GM21528 (cell line): ENCODE measurements around the gene PVALB.

ENCODE experiments used
- ATAC-seq: cut with Tn5 transposase; IDR thresholded peaks from one replicate; pipeline ENCODE4 v1.9.1; 2021; ENCODE audit warnings: mild to moderate bottlenecking, moderate library complexity; ENCODE audit not compliant: unreplicated experiment, low FRiP score

Gene PVALB

DNA sequence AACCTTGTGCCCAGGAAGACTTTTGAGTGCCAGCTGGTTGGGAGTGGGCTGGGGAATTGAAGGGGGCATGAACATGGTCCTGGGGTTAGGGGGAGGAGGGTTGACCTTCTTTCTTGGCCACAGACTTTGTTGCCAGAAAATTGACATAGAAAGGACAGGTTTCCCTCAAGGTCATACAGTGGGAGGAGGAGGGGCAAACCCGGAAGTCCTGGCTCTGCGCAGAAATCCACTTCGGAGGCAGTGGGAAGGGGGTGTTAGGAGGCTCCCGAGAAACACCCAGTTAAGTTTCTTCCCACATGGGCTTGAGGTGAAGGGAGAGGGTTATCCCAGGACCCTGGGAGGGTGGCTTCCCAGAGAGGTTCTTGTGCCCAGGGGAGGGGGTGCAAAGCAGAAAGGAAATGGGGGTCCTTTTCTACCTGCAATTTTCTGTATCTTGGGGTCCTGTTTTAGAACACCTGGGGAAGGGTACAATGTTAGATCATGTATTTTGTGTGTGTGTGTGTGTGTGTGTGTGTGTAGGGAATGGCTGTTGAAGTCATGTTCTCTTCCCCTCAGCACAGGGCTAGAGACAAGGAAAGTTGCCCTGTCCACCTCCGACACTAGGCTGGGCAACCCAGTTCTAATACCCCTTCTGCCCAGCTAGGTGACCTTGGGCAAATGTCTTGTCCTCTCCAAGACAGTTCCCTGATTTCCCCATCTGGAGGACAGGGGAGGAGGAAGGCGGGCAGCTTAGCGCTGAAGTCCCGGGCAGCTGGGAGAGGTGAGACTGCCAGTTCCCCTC lies 1.1 kb downstream of the PVALB start:
- no peak for ATAC-seq

DNA sequence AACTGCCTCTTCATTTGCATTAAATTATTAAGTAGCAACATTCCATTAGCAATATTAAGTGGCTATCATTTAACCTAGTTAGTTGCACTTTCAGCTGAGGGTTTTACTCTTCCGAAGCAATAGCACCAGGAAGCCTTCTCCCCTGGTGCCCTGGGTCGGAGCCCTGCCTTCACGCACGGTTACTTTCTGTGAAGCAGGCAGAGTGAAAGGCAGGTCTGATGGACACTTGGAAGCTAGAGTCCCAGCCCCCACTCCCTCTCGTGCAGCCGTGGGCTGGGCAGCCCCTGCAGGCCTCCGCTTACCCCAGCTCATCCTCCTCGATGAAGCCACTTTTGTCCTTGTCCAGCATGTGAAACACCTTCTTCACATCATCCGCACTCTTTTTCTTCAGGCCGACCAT lies 2.0 kb downstream of the PVALB start:
- no peak for ATAC-seq

DNA sequence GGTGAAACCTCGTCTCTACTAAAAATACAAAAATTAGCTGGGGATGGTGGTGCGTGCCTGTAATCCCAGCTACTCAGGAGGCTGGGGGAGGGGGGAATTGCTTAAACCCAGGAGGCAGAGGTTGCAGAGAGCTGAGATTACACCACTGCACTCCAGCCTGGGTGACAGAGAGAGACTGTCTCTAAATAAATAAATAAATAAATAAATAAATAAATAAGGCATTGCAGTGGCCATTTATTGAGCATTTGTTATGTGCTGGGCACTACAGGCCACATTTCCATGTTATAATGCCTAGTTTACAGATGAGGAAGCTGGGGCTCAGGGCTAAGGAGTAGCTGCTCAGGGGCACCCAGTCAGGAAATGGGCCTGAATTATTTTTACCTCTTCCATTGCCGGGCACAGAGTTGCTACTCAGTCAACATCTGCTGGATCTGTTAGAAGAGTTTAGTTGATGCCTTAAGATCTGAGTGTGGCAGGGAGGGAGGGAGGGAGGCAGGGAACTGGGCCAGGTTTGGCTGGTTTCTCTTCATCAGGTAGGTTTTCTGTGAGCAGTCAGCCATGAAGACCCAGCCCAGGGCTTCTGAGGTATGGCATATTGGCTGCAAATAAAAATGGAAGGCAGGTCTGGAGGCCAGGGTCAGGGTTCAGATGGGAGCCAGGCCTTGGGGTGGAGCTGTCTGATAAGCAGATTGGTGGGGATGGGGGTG lies 5.6 kb downstream of the PVALB start:
- no peak for ATAC-seq

DNA sequence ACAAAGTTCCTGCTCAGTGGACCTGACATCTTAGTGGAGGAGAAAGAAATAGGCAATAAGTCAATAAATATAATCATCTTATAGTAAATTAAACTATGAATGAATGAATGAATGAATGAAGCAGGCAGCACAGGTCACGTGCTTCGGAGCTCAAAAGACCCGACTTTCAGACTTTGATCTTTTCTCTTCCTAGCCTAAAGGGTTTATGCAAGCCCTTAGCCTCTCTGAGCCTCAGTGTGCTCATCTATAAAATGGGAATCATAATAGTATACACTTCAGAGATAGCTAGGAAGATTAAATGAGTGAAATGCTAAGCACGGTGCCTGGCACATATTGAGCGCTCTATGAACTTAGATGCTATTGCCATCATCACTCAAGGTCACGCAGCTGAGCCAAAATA lies 7.5 kb downstream of the PVALB start:
- no peak for ATAC-seq

DNA sequence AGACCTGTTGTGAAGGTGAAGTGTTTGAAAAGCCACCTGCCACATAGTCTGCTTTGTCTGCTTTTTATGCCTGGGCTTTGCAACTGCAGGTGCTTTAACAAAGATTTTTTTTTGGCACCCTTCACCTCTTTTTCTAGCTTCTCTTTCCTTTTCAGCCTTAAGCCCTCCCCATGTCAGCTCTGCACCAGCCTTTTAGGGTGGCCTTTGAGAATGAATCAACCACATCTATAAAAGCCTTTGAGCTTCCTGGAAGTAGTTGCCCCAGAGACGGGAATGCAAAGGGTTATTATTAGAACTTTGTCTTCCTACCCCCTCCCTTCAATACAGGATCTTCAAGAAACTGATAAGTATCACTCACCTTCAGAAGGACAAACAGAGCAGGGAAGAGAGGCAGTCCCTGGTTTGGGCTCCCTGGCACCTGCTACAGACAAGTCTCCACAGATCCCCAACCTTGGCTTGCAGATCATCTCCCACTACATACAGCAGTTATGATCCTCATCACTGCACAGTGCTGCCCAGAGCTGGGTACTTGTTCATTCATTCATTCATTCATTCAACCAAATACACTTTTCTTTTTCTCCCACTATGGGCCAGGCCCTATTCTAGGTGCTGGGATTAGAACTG lies 8.0 kb downstream of the PVALB start:
- no peak for ATAC-seq

DNA sequence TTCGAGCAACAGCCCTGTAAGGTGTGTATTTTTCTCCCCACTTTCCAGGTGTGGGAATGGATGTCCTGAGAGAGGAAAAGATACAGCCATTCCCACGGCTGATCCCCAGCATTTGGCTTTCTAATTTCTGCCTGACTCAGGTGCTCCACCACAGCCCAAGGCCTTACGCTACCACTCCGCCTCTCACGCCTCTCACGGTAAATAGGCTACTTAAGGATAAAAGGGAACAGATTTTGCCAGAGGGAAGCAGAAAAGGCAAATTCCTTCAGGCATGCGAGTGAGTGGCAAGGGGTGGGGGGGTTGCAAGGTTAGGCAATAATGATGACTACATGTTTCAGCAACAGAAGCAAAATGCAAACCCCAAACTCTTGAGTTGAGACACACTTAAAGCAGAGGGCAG lies 9.2 kb downstream of the PVALB start:
- ATAC-seq = no peak

DNA sequence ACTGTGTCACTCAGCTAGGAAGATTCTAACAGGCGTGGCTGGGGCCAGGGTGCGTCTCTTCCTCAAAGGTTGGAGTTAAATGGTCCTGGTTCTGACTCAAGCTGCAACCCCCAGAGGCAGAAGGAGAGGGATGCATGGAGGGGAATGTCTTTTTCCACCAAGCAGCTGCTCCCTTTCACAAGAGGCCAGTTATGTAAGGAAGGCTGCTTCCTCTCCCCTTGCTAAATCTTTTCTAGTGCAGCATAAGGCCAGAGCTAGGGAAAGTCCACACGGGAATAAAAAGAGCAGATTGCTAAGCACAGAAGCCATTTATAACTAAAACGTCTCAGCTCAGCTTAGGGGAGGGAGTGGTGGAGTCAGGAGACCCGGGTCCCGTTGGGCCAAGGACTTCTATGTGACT lies 10.0 kb downstream of the PVALB start:
- ATAC-seq = no peak

DNA sequence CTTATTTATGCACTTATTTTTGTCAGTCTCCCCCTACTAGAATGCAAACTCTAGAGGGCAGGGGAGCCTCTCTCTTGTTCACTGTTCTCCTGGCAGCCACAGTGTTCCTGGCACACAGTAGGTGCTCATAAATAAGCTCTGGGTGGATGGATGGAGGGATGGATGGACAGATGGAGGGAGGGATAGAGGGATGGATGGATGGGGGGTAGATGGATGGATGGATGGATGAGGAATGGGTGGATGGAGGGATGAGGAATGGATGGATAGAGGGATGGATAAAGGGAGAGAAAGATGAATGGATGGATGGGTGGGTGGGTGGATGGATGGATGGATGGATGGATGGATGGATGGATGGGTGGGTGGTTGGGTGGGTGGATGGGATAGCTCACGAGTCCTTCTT lies 13.5 kb downstream of the PVALB start:
- ATAC-seq = no peak

DNA sequence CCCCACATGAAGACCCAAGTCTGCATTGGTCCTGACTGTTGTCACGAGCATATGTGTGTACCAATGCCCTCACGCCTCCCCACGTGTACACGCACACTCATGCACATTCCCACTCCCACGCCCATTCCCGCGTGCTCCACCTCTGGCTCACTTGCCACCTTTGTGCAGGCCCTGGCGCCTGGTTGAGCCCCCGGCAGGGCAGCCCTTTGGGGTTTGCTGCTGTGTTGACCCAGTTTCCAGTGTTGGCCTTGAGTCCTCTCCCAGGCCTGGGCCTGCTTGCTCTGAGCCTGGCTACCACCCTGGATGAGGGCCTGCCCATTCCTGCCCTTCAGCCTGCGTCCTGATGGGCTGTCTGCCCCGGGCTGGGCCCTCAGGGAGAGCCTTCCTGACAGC lies 18.2 kb downstream of the PVALB start:
- ATAC-seq = no peak

DNA sequence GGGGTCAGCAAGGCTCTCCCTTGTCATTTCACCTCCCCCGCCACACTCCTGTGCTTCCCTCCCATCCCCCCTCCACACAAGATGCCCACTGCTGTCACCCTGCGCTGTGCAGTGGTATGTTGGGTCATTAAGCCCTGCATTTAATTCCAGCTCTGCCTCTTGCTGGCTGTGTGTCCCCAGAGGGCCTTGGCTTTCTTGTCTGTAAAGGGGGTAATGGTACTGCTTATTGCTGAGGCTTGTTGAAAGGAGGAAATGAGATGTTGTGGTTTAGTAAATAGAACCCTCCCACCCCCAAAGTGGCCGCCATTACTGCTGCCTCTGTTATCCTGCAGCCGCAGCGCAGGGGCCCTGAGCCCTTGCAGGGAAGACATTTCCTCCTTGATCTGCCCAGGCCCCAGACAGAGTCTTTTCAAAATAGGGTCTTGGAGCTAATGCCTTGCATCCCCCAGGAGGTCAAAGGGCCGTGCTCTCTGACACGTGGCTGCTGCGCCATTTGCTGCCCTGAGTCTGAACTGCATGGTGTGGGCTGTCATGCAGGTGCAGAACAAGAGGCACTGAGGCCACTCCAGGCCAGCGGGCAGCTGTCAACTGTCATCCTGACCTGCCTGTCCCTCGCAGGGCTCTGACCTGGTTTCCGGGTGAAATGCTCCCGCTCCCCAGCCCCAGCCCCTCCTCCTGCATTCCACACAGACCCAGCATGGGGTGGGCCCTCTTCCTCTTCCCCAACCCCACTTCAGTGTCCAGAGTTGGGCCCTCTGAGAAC lies 18.7 kb downstream of the PVALB start:
- ATAC-seq = no peak

DNA sequence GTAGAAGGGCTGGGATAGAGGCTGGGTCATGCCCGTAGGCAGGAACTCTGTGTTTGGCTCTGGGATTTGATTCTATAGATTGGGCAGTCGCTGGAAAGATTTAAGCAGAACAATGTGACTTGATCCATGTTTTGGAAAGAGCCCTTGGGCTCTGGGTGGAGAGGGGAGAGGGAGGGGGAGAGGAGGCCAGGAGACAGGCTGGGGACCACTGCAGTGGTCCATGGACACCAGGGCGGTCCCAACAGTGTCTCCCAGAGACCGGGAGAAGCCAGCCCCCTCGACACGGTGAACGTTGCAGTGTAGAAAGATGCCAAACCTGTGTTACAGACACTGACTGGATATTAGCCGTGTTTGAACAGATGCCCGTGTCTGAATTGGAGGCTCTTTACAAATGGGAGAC lies 19.5 kb downstream of the PVALB start:
- no peak for ATAC-seq

DNA sequence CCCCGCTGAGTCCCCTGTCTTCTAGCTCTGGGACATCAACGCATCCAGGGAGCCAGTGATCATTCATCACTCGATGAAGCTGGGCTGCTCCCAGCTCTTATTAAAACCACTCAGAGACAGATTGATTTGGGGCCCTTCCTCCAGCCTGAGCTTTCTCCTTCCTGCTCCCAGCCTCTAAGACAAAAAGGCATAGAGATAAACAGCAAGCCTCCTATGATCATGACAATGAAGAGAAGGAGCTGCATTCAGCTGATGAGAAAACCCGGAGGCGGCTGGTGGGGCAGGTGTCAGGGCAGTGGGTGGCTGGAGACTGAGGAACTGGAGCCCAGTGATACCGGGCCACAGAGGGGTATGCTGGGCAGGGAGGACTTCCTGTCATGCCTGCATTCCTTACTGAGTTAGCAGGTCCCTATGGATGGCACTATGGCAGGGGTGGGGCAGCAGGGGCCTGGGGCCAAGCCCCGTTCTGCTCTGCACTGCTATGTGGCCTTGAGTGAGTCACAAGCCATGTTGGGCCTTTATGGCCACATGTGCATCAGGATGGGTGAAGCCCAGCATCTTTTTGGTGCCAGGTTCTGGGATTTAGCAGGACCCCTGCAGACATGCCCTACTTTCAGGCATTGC lies 20.2 kb downstream of the PVALB start:
- no peak for ATAC-seq

DNA sequence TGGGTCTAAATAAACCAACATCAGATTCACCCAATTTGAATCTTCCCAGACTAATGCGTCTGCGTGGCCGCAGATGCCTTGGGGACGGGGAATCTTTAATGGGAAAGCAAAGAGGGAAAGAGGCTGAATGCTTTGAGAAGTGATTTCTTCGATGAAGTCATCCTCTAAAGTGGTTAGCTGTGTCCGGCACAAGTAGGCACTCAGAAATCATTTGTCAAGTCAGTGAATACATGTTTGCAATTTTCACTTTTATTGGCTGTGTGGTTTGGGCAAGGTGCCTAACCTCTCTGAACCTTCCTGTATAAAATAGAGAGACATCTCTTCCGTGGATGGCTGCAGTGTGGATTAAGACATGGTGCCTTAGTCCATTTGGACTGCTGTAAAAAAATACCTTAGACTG lies 21.2 kb downstream of the PVALB start:
- ATAC-seq = no peak

DNA sequence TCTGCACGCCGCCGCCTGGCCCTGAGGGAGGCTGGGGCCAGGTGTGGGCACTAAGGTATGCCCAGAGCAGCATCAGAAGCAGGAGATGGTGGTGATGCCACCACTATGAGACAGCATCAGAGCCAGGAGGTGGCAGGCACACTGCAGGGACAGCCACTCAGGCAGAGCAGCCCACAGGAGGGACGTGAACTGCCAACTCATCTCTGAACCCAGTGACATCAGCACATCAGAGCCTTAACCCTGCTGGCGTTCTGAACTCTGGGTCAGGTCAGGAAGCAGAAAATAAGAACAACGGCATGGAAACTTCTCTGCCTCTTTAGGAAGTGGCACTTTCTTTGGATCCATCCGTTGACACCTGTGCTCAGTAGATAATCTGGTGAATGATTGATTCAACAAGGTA lies 26.2 kb downstream of the PVALB start:
- no peak for ATAC-seq

DNA sequence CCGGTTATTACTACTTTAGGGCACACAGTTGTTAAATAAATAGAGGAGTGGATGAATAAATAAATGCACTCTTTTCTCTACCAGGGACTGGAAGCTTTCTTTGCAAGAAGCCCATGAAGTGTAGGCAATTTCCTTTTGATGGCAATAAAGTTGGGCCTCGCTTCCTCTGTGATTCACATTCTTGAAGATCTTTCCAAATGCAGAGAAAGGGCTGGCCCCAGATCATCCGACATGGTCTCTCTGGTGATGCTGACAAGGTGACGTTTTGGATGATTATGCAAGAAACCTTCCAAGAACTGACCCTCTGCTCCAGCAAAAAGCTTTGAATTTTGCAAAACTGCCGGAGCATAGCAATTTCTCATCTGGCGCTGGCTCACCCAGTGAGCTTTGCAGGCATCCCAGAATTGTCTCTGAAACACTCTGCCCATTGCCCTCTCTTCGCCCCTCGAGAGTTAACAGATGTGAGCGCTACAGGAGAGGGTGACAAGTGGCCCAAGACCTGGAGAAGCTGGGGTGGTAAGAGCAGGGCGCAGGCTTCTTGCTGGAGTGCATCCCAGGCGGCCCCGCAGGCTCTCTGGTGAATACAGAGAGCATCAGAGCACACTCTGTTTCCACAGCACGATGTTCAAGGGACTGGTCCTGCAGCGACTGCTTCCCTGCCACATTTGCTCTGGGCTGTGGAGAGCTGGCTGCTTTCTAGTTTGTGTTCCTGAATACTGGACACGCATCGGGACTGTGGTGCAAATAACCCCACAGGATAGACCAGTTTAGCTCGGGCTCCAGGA lies 29.4 kb downstream of the PVALB start:
- no peak for ATAC-seq

DNA sequence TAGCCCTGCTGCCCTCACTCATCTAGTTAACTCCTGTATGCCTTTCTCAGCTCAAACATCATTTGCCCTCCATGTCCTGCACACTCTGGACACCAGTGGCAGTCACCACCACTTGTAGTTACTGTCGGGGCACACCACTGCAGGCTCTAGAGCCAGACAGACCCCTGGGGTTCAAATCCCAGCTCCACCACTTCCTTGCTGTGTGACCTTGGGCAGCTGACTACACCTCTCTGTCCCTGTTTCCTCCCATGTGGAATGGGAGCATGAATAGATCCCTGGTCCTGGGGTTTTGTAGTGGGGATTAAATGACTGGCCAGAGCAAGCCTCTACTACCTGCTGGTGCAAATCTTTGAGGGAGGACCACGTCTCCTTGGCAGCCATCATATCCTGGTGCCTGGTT lies 33.1 kb downstream of the PVALB start:
- no peak for ATAC-seq

DNA sequence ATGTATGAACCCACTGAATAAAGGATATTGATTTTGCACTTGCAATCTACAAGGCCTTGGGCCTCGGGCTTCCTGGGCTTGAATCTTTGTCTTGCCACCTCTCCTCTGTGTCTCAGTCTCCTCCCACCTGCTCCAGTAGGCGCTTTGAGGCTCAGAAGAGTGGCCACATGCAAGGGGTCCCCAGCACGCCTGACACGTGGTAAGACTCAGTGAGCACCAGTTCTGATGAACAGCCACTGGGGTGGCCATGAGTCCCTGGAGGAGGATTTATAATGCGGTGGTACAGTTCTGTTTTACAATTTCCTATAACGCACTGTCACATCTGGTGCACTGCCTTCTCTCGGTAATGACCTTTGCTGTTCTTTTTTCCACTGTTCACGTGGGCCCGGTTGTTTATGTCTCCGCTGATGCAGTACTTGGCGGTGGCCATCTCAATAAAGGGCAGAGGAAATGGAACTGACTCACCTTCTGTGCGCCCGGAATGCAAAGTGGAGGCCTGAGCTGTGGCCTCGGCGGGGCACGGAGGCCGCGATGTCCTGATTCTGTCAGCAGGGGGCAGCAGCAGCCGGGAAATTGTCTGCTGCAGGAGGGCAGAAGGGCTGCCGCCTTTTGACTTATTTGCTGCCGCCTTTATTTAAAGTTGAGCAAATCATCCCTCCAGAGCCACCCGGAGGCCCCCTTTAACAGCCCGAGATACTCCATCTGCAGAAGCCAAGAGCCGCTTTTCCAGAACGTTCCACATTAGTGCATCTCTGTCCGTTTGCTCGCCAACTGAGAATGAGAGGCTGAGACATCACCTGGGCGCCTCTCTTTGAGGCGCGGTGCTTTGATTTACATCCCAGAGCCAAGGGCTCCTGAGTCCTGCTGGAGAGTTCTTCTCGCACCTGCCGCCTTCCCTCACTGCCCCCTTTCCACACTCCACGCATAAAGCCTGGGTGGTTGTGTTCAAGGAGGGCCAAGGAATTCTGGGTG lies 34.9 kb downstream of the PVALB start:
- ATAC-seq = no peak

DNA sequence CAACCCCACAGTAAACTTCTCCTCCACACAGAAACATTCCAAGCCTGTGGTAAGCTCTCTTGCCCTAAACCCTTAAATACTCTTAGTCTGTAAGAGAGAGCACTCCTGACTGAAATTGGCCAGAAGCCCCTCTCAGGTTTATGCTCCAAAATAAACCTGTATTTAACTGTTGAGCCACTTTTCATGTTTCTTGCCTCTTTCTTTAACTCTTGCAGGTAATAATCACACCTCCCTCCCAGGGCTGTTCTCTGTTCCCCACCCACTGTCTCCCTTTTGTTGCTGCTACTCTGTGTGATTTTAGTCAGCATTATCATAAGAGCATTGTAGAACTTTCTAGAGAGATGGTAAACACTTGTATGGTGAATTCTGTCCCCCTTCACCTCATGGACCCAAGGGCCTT lies 38.8 kb downstream of the PVALB start:
- ATAC-seq = no peak

DNA sequence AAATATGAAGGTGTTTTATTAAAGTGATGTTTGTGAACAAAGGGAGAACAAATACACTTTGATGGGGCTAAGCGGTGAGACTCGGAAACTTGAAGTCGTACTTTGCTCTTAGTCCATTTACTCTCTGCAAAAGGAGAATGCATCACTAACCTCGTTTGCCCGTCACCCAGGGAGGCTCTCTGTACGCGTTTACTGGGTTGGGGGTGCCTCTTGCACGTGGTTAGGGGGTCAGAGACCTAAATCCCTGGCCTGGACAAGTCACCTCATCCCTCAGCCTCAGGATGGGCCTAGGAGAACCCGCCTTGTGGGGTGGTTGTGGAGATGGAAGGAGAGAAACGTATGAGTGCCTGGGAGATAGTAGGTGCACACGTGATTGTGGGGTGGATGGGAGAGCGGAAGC lies 40.1 kb downstream of the PVALB start:
- ATAC-seq = no peak
